WTC11 (cell line): ENCODE measurements around the gene ARMC9. TPM values are rescaled to one million over a fixed set of nuclear protein-coding genes. Genes with fewer than 3 reads are reported as not detected.

Source experiments
- ATAC-seq: fragments of 200-7000 bp; cut with Tn5 transposase; 2 replicates; pipeline ENCODE4 v1.10.0; 2021; ENCODE audit warnings: mild to moderate bottlenecking, moderate library complexity
- CTCF ChIA-PET: fragments of 300-600 bp; sonication (Branson Sonifier 250); formaldehyde crosslinking; loops from one replicate; lab custom pipeline; 2021; ENCODE audit warnings: antibody characterized with exemption; lab: Charles Lee
- POLR2A ChIA-PET: fragments of 350-600 bp; sonication (Branson Sonifier 250); formaldehyde crosslinking; loops from one replicate; lab custom pipeline; 2021; ENCODE audit warnings: antibody characterized with exemption; lab: Charles Lee
- DNase-seq: peaks from one replicate; pipeline ENCODE4 v3.0.0; 2021; ENCODE audit warnings: low spot score
- H3K27ac Mint-ChIP-seq: 2 replicates; pipeline ENCODE4 v1.8.0; 2021; ENCODE audit warnings: mixed read lengths
- H3K27me3 Mint-ChIP-seq: 2 replicates; pipeline ENCODE4 v1.8.0; 2021; ENCODE audit warnings: low read depth, mild to moderate bottlenecking, moderate library complexity, mixed read lengths
- H3K36me3 Mint-ChIP-seq: 2 replicates; pipeline ENCODE4 v1.8.0; 2021; ENCODE audit warnings: mixed read lengths
- H3K4me1 Mint-ChIP-seq: 2 replicates; pipeline ENCODE4 v1.8.0; 2022; ENCODE audit warnings: mixed read lengths
- H3K4me3 Mint-ChIP-seq: 2 replicates; pipeline ENCODE4 v1.8.0; 2021; ENCODE audit warnings: mild to moderate bottlenecking, moderate library complexity, mixed read lengths
- H3K9me3 Mint-ChIP-seq: 2 replicates; pipeline ENCODE4 v1.8.0; 2021; ENCODE audit warnings: mixed read lengths
- E2F5 ChIP-seq: sonication (generic); formaldehyde crosslinking; IDR thresholded peaks from 2 replicates; pipeline ENCODE4 v1.8.1; 2022; ENCODE audit warnings: mild to moderate bottlenecking, moderate library complexity, missing genetic modification reagents
- ELF4 ChIP-seq: sonication (generic); formaldehyde crosslinking; IDR thresholded peaks from 2 replicates; pipeline ENCODE4 v1.8.1; 2022; ENCODE audit warnings: low read depth, mild to moderate bottlenecking, moderate library complexity, missing genetic modification reagents
- ESRRA ChIP-seq: sonication (generic); formaldehyde crosslinking; IDR thresholded peaks from 2 replicates; pipeline ENCODE4 v1.8.1; 2022; ENCODE audit warnings: mild to moderate bottlenecking, missing genetic modification reagents, borderline replicate concordance
- ETV6 ChIP-seq: sonication (generic); formaldehyde crosslinking; IDR thresholded peaks from 2 replicates; pipeline ENCODE4 v1.8.1; 2022; ENCODE audit warnings: mild to moderate bottlenecking, missing genetic modification reagents
- FOXJ3 ChIP-seq: sonication (generic); formaldehyde crosslinking; IDR thresholded peaks from 2 replicates; pipeline ENCODE4 v1.9.0; 2021; ENCODE audit warnings: missing genetic modification reagents, mild to moderate bottlenecking, borderline replicate concordance
- HMGA2 ChIP-seq: fragments of 250-450 bp; sonication (Bioruptor Pico); IDR thresholded peaks from 2 replicates; pipeline ENCODE4 v1.4.0; 2021; ENCODE audit warnings: mild to moderate bottlenecking, moderate library complexity
- PRRX2 ChIP-seq: fragments of 250-450 bp; sonication (Bioruptor Pico); IDR thresholded peaks from 2 replicates; pipeline ENCODE4 v1.8.0; 2021; ENCODE audit warnings: mild to moderate bottlenecking
- RELA ChIP-seq: sonication (generic); formaldehyde crosslinking; IDR thresholded peaks from 2 replicates; pipeline ENCODE4 v1.8.1; 2022; ENCODE audit warnings: missing genetic modification reagents, mild to moderate bottlenecking, borderline replicate concordance
- SMAD4 ChIP-seq: sonication (generic); formaldehyde crosslinking; IDR thresholded peaks from 2 replicates; pipeline ENCODE4 v1.8.0; 2022; ENCODE audit warnings: mild to moderate bottlenecking, missing genetic modification reagents
- SP1 ChIP-seq: sonication (generic); formaldehyde crosslinking; conservative IDR thresholded peaks from 2 replicates; pipeline ENCODE4 v1.8.1; 2022; ENCODE audit warnings: missing genetic modification reagents
- TEAD1 ChIP-seq: sonication (generic); formaldehyde crosslinking; IDR thresholded peaks from 2 replicates; pipeline ENCODE4 v1.8.0; 2022; ENCODE audit warnings: mild to moderate bottlenecking, missing genetic modification reagents
- ZNF138 ChIP-seq: sonication (generic); formaldehyde crosslinking; conservative IDR thresholded peaks from 2 replicates; pipeline ENCODE4 v1.8.1; 2022; ENCODE audit warnings: mild to moderate bottlenecking, moderate library complexity, missing genetic modification reagents
- ZNF396 ChIP-seq: fragments of 250-450 bp; sonication (Bioruptor Pico); IDR thresholded peaks from 2 replicates; pipeline ENCODE4 v1.8.0; 2021; ENCODE audit warnings: mild to moderate bottlenecking, moderate library complexity, borderline replicate concordance
- ZNF423 ChIP-seq: fragments of 250-450 bp; sonication (Bioruptor Pico); IDR thresholded peaks from 2 replicates; pipeline ENCODE4 v2.1.2; 2022; ENCODE audit warnings: mild to moderate bottlenecking, moderate library complexity
- ZNF425 ChIP-seq: fragments of 250-450 bp; sonication (Bioruptor Pico); conservative IDR thresholded peaks from 2 replicates; pipeline ENCODE4 v1.9.0; 2021; ENCODE audit warnings: mild to moderate bottlenecking
- ZNF671 ChIP-seq: fragments of 250-450 bp; sonication (Bioruptor Pico); IDR thresholded peaks from 2 replicates; pipeline ENCODE4 v1.8.0; 2021; ENCODE audit warnings: mild to moderate bottlenecking
- total RNA-seq: library from RNA; stranded (reverse); gene quantifications from 3 replicates; pipeline ENCODE4 v1.2.3, GENCODE V29; 2021
- TF ChIP-seq, protein P1 (sequence below): sonication (generic); formaldehyde crosslinking; IDR thresholded peaks from 2 replicates; pipeline ENCODE4 v1.8.0; 2022; ENCODE audit warnings: mild to moderate bottlenecking, missing genetic modification reagents
- TF ChIP-seq, protein P2 (sequence below): fragments of 250-450 bp; sonication (Bioruptor Pico); IDR thresholded peaks from 2 replicates; pipeline ENCODE4 v1.9.0; 2021; ENCODE audit warnings: mild to moderate bottlenecking
- TF ChIP-seq, protein P3 (sequence below): sonication (generic); formaldehyde crosslinking; IDR thresholded peaks from 2 replicates; pipeline ENCODE4 v1.8.0; 2023; ENCODE audit warnings: missing genetic modification reagents

ARMC9 gene
- total RNA-seq, 1 experiment from 2014 or later: 34.9 TPM

DNA sequence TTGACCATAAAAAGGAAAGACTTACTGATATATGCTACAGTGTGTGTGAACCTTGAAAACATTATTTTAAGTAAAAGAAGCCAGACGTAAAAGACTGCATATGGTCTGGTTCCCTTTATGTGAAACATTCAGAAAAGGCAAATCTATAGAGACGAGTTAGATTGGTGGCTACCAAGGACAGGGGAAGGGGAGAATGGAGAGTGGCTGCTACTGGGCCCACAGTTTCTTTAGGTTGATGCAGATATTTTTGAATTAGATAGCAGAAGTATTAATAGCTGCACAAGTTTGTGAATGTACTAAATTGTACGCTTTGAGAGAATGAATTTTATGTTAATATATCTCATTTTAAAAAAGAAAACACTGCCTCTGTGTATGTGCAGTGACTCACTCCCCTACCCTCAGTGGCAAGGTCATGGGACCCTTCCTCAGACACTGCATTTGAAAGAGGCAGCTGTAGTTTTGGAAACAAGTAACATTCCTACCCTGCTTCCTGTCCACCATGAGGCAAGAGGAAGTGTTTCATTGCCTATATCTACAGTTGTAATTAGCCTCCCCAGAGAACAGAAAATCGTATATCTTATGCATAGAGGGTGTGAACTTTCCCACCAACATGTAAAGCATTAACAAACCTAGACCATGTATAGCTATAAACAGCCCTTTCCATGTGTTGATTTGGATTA is 29.8 kb upstream of the ARMC9 start:
- DNase-seq (no peak), ATAC-seq (no peak)
- H3K4me1 Mint-ChIP-seq: peaks cover under 1% of the 10 kb centered on the region
- H3K36me3 Mint-ChIP-seq: peaks cover 73% of the 10 kb centered on the region
- no peak overlapping the region for H3K4me3 Mint-ChIP-seq
- ChIA-PET POLR2A (no interaction called here), CTCF (no interaction called here)
- H3K27me3 Mint-ChIP-seq: no peaks in the 10 kb centered on the region
- no peaks in the 10 kb centered on the region for H3K9me3 Mint-ChIP-seq
- TF ChIP-seq, protein P1, sequence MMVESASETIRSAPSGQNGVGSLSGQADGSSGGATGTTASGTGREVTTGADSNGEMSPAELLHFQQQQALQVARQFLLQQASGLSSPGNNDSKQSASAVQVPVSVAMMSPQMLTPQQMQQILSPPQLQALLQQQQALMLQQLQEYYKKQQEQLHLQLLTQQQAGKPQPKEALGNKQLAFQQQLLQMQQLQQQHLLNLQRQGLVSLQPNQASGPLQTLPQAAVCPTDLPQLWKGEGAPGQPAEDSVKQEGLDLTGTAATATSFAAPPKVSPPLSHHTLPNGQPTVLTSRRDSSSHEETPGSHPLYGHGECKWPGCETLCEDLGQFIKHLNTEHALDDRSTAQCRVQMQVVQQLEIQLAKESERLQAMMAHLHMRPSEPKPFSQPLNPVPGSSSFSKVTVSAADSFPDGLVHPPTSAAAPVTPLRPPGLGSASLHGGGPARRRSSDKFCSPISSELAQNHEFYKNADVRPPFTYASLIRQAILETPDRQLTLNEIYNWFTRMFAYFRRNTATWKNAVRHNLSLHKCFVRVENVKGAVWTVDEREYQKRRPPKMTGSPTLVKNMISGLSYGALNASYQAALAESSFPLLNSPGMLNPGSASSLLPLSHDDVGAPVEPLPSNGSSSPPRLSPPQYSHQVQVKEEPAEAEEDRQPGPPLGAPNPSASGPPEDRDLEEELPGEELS: no peak
- TF ChIP-seq ESRRA (CRISPR knock-in tag) (no peak), ELF4 (CRISPR knock-in tag) (no peak), ZNF138 (no peak), ZNF423 (CRISPR knock-in tag) (no peak), RELA (CRISPR knock-in tag) (no peak), TEAD1 (CRISPR knock-in tag) (no peak), ZNF396 (CRISPR knock-in tag) (no peak), SMAD4 (no peak), ZNF671 (no peak)
- TF ChIP-seq, protein P2, sequence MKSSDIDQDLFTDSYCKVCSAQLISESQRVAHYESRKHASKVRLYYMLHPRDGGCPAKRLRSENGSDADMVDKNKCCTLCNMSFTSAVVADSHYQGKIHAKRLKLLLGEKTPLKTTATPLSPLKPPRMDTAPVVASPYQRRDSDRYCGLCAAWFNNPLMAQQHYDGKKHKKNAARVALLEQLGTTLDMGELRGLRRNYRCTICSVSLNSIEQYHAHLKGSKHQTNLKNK (CRISPR knock-in tag): no peak
- TF ChIP-seq, protein P3, sequence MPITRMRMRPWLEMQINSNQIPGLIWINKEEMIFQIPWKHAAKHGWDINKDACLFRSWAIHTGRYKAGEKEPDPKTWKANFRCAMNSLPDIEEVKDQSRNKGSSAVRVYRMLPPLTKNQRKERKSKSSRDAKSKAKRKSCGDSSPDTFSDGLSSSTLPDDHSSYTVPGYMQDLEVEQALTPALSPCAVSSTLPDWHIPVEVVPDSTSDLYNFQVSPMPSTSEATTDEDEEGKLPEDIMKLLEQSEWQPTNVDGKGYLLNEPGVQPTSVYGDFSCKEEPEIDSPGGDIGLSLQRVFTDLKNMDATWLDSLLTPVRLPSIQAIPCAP: no peak
- 0 out of 2 replicates have a peak overlapping the region, but pooled peaks have one; percentile 14 for H3K27ac Mint-ChIP-seq

GRCh38 chr2:231169488-231169887 is 28.9 kb upstream of the ARMC9 start:
- Mint-ChIP-seq H3K27ac (no peak overlapping the region), H3K4me3 (no peak overlapping the region), H3K9me3 (no peaks in the 10 kb centered on the region), H3K4me1 (no peaks in the 10 kb centered on the region; the same call in 1 of the 2 replicates), H3K27me3 (no peaks in the 10 kb centered on the region), H3K36me3 (peaks cover 75% of the 10 kb centered on the region)
- ChIA-PET CTCF (no interaction called here), POLR2A (no interaction called here)
- DNase-seq (no peak), ATAC-seq (no peak)
- TF ChIP-seq HMGA2 (CRISPR knock-in tag) (no peak), FOXJ3 (CRISPR knock-in tag) (no peak), E2F5 (CRISPR knock-in tag) (no peak), ELF4 (CRISPR knock-in tag) (no peak), SP1 (CRISPR knock-in tag) (no peak), ETV6 (CRISPR knock-in tag) (no peak), ZNF425 (CRISPR knock-in tag) (no peak), PRRX2 (CRISPR knock-in tag) (no peak)
